Hindlimb muscle (tissue), 1 donor: Measurements from ENCODE around the gene BSND. TPM values are rescaled to one million over a fixed set of nuclear protein-coding genes. Genes with fewer than 3 reads are reported as not detected.
"Not testable (repeated sequence)": the region's sequence is repeated elsewhere in the genome, so short reads cannot be mapped to it uniquely, and the experiment has no call there.

Experiments
- DNase-seq: peaks from one replicate; pipeline ENCODE4 v3.0.0-alpha.2; 2013
- polyA plus RNA-seq: library from polyadenylated mRNA; unstranded; fragments of 120-200 nt; gene quantifications from one replicate; pipeline ENCODE4 v1.2.1, GENCODE V29; 2013; ENCODE audit not compliant: insufficient read length

BSND gene
- polyA plus RNA-seq, result 0.08 TPM

DNA sequence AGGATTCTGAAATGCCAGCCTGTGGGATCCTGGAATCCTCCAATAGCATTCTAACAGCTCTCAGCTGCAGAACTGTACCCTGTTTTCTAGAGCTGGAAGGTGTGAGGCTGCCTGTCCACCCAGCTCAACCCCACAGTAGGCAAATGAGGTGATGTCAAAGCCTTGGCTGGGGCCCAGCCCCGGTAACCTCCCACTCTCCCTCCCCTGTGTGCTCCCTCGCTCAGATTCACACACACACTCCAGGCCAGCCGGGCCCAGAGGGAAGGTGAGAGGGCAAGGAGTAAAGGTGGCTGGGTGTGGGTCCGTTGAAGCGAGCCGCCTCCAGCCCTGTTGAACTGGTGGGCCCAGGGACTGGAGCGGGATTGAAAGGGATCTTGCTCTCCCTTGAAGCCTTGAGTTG, at the start of gene BSND:
Gene BSND, plus strand, starts transcription at position 257 of the 400 bp plus-strand sequence. CDS start 254 bp downstream, outside the sequence.
- no peak for DNase-seq

GRCh38 chr1:54949053-54949452, 49.7 kb upstream of the BSND start:
- no peak for DNase-seq

DNA sequence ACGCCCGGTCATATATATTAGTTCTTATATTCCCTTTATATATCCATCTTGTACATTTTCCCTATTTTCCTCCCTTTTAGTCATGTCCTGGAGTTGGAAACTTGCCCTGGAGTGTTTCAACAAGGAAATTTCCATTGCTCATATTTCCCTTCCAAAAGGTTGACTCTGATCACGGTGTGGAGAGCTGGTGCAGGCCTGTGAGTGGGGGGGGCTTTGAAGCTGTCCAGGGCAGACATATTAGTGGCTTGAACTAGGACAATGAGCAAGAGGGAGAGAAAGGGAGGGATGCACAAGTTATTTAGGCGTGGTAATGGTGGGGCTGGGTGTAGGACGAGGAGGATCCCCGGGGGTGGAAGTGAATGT, 48.7 kb upstream of the BSND start:
- DNase-seq, result peak; percentile 67

DNA sequence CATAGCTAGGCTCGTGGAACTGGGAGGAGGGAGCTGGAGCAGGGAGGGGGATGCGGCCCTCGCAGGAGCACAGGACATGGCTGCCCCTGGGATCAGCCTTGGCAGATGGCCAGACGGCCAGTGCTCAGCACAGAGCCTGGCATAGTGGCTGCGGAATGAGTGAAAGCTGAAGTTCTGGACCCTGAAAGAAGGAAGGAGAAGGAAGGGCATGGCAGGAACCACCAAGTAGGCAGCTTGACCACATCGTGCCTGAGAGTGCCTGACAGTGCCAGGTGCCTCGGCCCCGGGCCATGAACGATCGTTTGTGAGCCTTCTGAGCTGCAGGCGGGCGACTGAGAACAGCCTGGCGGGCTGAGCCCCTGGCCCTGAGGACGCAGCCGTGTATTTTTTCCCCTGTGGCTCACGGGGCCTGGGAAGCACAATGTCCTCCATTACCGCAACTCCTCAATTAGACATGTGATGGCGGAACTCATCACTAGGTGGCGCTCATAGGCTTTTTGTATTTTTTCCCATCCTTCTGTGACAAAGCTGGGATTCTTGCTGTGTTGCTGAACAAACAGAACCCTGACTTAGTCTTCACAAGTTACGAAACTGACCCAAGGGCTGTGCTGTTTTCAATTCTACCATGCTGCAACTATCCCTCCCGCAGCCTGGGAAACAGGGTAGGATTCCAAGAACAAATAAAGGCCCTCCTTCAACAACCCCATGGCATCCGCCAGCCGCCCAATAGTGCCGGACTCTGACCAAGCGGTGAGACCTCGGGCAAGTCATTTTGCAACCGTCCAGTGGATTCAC, 48.2 kb upstream of the BSND start:
- DNase-seq, result peak; percentile 83

DNA sequence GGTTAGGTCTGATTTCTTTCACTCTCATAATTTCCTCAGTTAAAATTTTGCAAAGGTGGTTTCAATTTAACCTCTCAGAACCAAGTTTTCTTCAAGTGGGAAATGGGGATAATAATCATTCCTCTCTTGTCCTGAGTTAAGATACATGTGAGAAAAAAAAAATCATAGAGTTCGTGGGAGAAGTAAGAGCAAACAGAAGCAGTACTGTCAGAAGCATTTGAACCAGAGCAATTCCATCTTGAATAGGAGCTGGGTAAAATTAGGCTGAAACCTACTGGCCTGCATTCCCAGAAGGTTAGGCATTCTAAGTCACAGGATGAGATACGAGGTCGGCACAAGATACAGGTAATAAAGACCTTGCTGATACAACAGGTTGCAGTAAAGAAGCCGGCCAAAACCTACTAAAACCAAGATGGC, 46.9 kb upstream of the BSND start:
- DNase-seq, result no peak

- DNase-seq, result no peak
Measured at GRCh38 chr1:54952950-54953718, 45.6 kb upstream of the BSND start.

DNA sequence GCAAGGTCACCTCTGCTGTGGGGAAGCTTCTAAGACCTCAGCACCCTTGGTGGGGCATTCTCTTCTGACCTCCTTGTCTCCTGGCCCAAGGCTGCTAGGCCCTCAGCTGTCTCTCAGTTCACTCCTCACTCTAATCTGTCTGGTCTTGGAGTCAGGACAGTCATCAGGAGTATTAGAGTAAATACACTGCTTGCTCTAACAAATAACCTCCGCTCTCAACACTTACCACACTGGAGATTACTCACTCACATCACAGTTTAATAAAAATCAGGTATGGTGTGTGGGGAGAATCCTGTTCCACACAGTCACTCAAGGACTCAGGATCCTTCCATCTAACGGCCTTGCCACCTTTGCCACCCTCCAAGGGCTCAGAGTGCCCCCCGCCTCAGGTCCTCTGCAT, 44.9 kb upstream of the BSND start:
- DNase-seq, result no peak

DNA sequence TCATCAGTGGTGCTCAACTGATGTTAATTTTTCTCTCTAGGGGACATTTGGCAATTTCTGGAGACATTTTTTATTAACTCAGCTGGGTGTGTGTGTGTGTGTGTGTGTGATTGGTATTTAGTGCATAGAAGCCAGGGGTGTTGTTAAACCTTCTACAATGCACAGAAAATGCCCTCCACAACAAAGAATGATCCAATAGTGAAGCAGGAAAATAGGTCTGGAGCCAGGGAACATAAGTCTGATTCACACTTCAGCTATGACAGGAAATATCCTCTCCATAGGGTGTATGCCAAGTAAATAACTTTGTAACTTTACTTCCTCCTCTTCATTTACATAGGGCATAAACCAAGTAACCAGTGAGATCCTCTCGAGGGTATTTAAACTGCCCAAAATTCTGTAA, 43.4 kb upstream of the BSND start:
- DNase-seq, result no peak

GRCh38 chr1:54956726-54957125, 42.0 kb upstream of the BSND start:
- DNase-seq, result no peak

- DNase-seq, result no peak
Measured at GRCh38 chr1:54959241-54959640, 39.5 kb upstream of the BSND start.

DNA sequence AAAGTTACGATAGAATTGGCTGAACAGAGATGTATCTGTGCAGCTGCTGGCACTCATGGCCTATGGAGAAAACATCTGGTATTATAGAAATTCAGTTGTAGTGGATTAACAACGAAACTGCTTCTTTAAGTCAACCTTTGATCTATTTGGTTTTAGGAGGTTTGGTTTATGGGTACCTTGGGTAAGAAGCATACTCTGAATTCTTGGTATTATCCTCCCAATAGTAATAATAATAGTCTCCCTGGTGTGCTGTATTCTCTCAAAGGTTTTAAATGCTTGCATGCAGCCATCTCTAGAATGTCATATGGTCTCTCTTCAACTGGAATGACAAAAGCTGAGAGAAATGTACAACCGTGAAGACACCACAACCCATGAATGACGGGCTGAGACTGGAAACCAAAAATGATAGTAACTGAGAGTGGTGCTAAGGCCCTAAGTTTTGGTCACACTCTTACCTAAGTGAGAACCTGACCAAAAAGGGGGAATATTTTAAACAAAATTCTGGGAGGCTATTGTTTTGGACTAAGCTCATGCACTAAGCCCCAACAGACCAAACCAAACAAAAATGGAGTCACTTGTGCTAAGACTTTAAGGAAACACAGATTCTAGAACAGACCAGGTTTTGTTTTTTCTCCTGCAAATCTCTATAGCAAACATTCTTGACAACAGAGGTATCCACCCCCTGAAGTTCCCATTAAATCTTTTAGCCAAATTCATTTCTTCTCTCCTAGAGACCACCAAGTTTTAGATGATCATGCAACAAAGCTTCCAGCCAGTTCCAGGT, 35.9 kb upstream of the BSND start:
- no peak for DNase-seq

GRCh38 chr1:54963829-54964228, 34.9 kb upstream of the BSND start:
- DNase-seq, result not testable (repeated sequence)

GRCh38 chr1:54965624-54966340, 33.0 kb upstream of the BSND start:
- DNase-seq, result peak; percentile 45

- no peak for DNase-seq
Measured at GRCh38 chr1:54967372-54967771, 31.4 kb upstream of the BSND start.

DNA sequence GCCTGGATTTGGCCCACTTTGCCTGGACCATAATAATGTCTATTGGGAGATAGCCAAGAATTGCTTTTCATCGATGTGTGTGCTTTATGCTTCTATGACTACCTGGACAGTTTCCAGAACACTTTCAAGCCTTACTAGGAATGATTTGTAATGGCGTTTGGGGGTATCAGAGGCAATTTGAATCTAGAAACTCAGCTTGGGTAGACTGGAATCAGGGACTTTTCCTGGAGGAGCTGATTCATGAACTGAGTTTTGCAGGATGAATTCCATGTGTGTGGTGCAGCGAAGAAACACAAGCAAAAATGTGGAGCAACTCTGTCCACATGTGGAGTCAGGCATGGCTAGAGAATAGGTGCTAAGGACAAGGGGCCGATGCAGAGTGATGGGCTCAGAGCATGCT, 30.2 kb upstream of the BSND start:
- DNase-seq, result no peak

DNA sequence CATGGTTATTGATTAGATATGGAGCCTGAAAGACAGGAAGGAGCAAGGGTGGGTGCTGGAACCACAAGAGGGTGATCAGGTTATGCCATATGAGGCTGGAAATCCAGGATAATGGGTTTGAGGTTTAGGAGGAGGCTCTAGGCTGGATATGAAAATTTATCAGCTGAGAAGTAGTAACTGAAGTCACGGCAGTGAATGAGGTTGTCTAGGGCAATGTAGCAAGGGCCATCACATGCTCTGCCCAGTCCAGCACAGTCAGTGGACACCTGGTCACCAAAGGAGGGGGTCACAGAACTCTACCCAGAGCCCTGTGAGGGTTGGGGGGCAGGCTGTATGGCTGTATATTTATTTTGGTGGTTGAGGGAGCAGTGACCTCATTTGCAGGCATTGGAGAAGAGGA, 28.9 kb upstream of the BSND start:
- DNase-seq, result no peak

DNA sequence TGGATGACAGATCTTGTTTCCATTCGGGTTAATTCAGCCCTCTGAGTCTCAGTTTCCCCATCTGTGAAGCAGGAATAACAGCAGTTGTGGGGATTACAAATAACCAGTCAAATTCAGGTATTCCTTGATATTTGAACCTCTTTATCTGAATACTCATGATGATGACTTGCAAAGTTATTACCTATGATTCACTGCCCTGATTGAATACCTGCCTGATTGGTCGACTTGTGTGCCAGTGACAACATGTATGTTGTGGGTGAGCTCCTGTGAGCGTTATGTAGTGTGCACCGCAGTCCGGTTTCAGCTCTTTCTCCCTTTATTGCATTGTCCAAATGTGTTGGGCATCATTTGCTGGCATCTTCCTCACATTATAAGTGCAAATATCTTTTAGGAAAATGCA, 27.8 kb upstream of the BSND start:
- DNase-seq, result no peak

DNA sequence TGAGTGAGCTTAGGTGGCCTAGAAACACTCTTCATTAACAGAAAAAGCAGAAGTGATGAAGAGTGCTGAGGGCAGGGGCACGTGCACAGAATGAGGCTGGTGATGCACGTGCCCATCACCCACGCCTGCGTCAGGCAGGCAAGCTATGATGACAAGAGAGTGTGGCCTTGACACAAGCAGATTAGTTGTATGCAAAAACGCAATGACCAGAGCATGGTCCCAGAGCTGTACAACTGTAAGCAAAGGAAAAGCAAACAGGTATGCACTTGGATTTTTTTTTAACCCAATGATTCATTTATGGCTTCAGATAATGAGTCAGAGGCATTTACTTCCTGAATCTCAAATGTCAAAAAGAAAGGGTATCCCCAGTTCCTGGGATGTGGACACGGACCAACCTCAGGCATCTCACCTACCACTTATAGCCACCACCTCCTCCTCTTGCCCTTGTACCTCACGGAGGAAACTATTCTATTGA, 27.4 kb upstream of the BSND start:
- no peak for DNase-seq

- DNase-seq, result no peak
Measured at GRCh38 chr1:54972436-54972835, 26.3 kb upstream of the BSND start.

GRCh38 chr1:54973205-54973921, 25.4 kb upstream of the BSND start:
- peak; percentile 47 for DNase-seq

DNA sequence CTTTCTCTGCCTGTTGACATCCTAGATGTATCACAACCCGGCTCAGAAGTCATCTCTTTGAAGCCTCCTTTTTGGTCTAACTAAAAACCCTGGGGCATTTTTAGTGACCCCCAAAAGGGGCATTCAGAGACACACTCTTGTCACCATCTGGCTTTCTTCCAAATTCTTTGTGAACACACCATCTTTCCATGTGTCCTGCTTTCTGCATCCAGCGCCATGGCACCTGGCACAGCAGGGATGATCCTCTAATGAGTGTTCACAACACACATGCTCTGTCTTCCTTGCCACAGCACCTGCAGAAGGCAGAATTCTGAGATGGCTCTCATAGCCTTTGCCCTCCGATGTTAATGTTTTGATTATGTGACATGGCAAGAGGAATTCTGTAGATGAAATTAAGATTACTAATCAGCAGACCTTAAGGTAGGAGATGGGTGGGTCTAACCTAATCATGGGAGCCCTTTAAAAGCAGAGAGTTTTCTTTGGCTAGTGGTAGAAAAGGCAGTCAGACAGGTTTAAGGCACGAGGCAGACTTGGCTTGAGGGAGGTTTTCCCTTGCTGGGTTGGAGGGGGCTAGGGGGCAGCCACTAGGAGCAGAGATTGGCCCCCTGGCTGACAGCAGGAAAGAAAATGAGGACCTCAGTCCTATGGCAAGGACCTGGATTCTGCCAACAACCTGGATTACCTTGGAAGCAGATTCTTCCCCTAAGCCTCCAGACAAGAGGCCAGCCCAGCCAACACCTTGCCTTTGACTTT, 23.2 kb upstream of the BSND start:
- DNase-seq, result no peak
